GM10266 (cell line): ENCODE results near the gene GSTM4.

Source experiments
- DNase-seq: peaks from one replicate; pipeline ENCODE4 v3.0.0; 2012; ENCODE audit errors: extremely low spot score
- TF ChIP-seq, protein P1 (sequence below): IDR thresholded peaks from 2 replicates; pipeline ENCODE4 v1.5.1; 2012; ENCODE audit warnings: mild to moderate bottlenecking, low read depth; ENCODE audit not compliant: control insufficient read depth, insufficient read depth; ENCODE audit errors: missing control alignments

The GSTM4 gene

DNA sequence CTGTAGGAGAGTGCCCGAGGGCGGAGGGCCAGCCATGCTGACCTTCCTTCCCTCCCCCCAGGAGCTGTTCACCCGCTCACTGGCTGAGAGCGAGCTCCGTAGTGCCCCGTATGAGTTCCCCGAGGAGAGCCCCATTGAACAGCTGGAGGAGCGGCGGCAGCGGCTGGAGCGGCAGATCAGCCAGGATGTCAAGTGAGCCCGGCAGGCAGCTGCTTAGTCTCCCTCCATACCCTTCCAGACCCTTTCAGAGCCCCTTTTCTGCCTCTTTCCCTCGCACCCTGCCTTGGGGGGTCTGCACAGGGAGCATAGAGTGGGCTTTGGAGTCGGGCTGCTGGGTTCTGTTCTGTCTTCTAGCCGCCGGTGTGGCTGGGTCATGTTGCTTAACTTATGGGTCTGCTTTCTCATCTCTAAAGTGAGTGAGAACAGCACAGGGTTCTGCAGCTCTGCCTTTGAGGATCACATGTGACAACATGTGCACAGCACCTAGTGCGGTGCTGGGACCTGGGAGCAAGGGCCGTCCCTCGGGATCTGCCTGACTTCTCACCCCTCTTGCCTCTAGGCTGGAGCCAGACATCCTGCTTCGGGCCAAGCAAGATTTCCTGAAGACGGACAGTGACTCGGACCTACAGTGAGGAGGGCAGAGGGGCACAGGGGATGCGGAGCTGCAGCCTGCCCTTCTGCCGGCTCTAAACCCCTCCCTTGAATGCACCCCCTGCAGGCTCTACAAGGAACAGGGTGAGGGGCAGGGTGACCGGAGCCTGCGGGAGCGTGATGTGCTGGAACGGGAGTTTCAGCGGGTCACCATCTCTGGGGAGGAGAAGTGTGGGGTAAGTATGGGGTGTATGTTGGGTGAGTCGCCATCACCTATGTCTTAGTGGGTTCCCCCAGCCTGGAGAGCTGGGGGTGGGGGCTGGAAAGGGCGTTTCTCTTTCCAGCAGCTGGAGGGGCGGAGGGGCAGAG is 30.0 kb upstream of the GSTM4 start:
- DNase-seq = no peak
- TF ChIP-seq, protein P1, sequence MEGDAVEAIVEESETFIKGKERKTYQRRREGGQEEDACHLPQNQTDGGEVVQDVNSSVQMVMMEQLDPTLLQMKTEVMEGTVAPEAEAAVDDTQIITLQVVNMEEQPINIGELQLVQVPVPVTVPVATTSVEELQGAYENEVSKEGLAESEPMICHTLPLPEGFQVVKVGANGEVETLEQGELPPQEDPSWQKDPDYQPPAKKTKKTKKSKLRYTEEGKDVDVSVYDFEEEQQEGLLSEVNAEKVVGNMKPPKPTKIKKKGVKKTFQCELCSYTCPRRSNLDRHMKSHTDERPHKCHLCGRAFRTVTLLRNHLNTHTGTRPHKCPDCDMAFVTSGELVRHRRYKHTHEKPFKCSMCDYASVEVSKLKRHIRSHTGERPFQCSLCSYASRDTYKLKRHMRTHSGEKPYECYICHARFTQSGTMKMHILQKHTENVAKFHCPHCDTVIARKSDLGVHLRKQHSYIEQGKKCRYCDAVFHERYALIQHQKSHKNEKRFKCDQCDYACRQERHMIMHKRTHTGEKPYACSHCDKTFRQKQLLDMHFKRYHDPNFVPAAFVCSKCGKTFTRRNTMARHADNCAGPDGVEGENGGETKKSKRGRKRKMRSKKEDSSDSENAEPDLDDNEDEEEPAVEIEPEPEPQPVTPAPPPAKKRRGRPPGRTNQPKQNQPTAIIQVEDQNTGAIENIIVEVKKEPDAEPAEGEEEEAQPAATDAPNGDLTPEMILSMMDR = no peak

DNA sequence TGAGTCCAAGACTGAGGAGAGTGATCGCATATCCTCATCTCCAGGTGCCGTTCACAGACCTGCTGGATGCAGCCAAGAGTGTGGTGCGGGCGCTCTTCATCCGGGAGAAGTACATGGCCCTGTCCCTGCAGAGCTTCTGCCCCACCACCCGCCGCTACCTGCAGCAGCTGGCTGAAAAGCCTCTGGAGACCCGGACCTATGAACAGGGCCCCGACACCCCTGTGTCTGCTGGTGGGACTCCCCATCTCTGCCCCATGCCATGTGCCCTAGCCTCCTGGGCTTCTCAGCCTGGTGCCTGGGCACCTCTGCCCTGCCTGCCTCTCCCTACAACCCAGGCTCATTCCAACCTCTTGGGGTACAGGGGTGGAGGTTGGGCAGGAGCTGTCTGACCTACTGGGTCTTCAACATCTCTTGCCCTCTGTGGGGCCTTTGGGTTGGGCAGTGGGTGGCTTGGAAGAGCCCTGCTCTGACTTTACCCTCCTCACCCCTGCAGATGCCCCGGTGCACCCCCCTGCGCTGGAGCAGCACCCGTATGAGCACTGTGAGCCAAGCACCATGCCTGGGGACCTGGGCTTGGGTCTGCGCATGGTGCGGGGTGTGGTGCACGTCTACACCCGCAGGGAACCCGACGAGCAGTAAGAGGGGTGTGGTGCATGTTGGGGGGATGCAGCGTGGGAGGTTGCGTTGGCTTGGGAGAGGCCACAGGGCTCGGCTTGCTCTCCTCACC is 29.1 kb upstream of the GSTM4 start:
- TF ChIP-seq, protein P1 = no peak
- DNase-seq = no peak

DNA sequence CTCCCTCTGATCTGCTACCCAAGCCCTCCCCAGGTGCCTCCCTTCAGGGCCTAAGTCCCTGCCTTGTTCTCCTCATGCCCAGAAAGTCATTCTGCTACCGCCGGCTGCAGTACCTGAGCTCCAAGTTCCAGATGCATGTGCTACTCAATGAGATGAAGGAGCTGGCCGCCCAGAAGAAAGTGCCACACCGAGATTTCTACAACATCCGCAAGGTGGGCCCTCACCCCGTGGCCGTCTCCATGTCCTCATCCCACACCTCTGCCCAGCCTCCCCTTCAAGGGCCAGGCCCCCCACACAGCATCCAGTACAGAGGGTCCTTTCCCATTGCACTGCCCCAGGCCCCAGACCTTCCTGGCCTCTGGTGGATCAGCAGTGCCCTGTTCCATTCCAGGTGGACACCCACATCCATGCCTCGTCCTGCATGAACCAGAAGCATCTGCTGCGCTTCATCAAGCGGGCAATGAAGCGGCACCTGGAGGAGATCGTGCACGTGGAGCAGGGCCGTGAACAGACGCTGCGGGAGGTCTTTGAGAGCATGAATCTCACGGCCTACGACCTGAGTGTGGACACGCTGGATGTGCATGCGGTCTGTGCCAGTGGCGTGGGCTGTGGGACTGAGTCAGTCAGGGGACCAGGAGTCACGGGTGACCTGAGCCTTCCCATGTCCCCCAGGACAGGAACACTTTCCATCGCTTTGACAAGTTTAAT is 28.1 kb upstream of the GSTM4 start:
- TF ChIP-seq, protein P1 = no peak
- no peak for DNase-seq

DNA sequence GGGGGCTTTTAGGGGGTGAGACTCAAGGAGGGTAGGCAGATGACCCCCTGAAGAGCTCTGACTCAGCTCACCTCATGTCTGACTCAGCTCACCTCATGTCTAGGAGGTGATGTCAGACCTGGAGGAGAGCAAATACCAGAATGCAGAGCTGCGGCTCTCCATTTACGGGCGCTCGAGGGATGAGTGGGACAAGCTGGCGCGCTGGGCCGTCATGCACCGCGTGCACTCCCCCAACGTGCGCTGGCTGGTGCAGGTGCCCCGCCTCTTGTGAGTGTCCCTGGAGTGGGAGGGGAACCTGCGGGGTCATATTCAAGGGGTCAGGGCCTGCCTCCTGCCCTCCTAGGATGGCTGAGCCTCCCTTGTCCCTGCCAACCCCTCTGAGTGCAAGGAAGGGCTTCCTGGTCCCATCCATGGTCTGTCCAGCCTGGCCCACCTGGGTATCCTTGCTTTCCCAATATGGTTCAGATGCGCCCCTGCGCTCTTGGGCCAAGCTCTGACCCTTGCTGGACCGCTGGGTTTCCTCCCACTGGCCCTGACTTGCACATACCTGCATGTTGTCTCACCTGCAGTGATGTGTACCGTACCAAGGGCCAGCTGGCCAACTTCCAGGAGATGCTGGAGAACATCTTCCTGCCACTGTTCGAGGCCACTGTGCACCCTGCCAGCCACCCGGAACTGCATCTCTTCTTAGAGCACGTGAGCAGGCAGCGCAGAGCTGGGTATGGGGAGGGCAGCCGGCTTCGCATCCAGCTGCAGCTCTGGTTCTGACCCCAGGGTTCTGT is 27.2 kb upstream of the GSTM4 start:
- DNase-seq = no peak
- TF ChIP-seq, protein P1 = no peak

DNA sequence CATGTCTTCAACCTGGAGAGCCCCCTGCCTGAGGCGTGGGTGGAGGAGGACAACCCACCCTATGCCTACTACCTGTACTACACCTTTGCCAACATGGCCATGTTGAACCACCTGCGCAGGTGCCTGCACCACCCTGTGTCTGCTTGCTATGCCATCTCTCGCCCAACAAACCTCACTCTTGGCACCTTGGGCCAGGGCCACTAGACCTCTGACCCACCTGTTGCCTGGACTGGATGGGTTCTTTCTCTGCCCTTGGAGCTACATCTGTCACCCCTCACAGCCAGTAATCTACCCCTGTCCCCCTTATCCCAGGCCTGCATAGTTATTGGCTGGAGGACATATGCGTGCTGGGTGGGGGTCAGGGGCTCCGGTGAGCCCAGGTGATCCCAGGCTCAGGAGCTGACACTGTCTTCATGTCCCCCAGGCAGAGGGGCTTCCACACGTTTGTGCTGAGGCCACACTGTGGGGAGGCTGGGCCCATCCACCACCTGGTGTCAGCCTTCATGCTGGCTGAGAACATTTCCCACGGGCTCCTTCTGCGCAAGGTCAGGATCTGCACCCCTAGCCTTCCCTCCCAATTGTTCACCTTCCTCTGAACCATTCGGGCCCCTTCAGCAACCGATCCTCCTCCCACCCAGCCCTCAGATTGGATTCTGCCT is 26.4 kb upstream of the GSTM4 start:
- no peak for DNase-seq
- TF ChIP-seq, protein P1 = no peak
